OCI-LY1 (cell line): ENCODE results near the gene WDR83.

Experiments
- CTCF ChIP-seq: fragments of 200-600 bp; sonication (generic), shearing (Covaris generic); IDR thresholded peaks from 2 replicates; pipeline ENCODE4 v1.5.1; 2017; ENCODE audit warnings: mild to moderate bottlenecking, antibody characterized with exemption, low read length, moderate library complexity, mixed read lengths
- EZH2 ChIP-seq: fragments of 200-600 bp; sonication (generic), shearing (Covaris generic); IDR thresholded peaks from 2 replicates; pipeline ENCODE4 v1.8.0; 2017; ENCODE audit warnings: borderline replicate concordance, mixed run types, mild to moderate bottlenecking, antibody characterized with exemption, low read length, moderate library complexity, mixed read lengths

GRCh38 chr19:12665281-12665573 lies 1.4 kb upstream of the WDR83 start:
- TF ChIP-seq CTCF: no peak
- no peak for TF ChIP-seq EZH2
